CD4-positive, alpha-beta T cell (primary cell): ENCODE data around the gene TEX54. TPM values are rescaled to one million over a fixed set of nuclear protein-coding genes. Genes with fewer than 3 reads are reported as not detected.

Source experiments
- ATAC-seq: fragments of 200-7000 bp; cut with Tn5 transposase; one replicate; pipeline ENCODE4 v1.10.0; 2022; ENCODE audit warnings: mild to moderate bottlenecking; ENCODE audit not compliant: poor library complexity
- CTCF ChIA-PET: fragments of 350-600 bp; sonication (Branson Sonifier 250); formaldehyde crosslinking; loops from one replicate; lab custom pipeline; 2021; ENCODE audit warnings: antibody characterized with exemption, inconsistent platforms; lab: Charles Lee
- POLR2A ChIA-PET: fragments of 350-600 bp; sonication (Branson Sonifier 250); formaldehyde crosslinking; loops from one replicate; lab custom pipeline; 2021; ENCODE audit warnings: antibody characterized with exemption, inconsistent platforms; lab: Charles Lee
- DNase-seq, 14 experiments: peaks; one replicate each; pipeline ENCODE4 v3.0.0-alpha.2; 2013 to 2020; ENCODE audit warnings: mixed read lengths in 2 of 14
- H3K27ac ChIP-seq, 2 donors: one replicate each; pipeline versions ENCODE4 v1.5.1 to v1.7.0; 2013; ENCODE audit warnings: low read length in 2 of 2, low read depth in 1 of 2, mild to moderate bottlenecking in 1 of 2
- H3K27me3 ChIP-seq, 2 experiments: 1 replicate in 1 of 2; 2 replicates in 1 of 2; pipeline versions ENCODE4 v1.6.1 to v1.7.0; 2013; ENCODE audit warnings: low read length in 2 of 2, control low read depth in 1 of 2, mild to moderate bottlenecking in 1 of 2, moderate library complexity in 1 of 2; ENCODE audit not compliant: insufficient read depth in 2 of 2, control insufficient read depth in 1 of 2
- H3K36me3 ChIP-seq: one replicate; pipeline ENCODE4 v1.6.1; 2013; ENCODE audit warnings: low read length, control low read depth; ENCODE audit not compliant: insufficient read depth
- H3K4me1 ChIP-seq: one replicate; pipeline ENCODE4 v1.6.1; 2013; ENCODE audit warnings: low read length, control low read depth; ENCODE audit not compliant: insufficient read depth
- H3K4me3 ChIP-seq: one replicate; pipeline ENCODE4 v1.5.1; 2013; ENCODE audit warnings: mild to moderate bottlenecking, low read length, moderate library complexity
- H3K9me3 ChIP-seq, 2 experiments: 1 replicate in 1 of 2; 2 replicates in 1 of 2; pipeline versions ENCODE4 v1.6.1 to v1.7.0; 2013; ENCODE audit warnings: low read length in 2 of 2, mild to moderate bottlenecking in 2 of 2, control low read depth in 1 of 2, moderate library complexity in 1 of 2; ENCODE audit not compliant: control insufficient read depth in 1 of 2, insufficient read depth in 1 of 2
- H3K27ac Mint-ChIP-seq: one replicate; pipeline ENCODE4 v1.8.0; 2020; ENCODE audit warnings: mixed read lengths
- H3K27me3 Mint-ChIP-seq: one replicate; pipeline ENCODE4 v1.8.0; 2021; ENCODE audit warnings: mixed read lengths
- H3K36me3 Mint-ChIP-seq: one replicate; pipeline ENCODE4 v1.8.0; 2021; ENCODE audit warnings: low read depth, mixed read lengths
- H3K4me1 Mint-ChIP-seq: one replicate; pipeline ENCODE4 v1.8.0; 2021; ENCODE audit warnings: low read depth, mixed read lengths
- H3K4me3 Mint-ChIP-seq: one replicate; pipeline ENCODE4 v1.8.0; 2020; ENCODE audit warnings: mild to moderate bottlenecking, mixed read lengths
- H3K9me3 Mint-ChIP-seq: one replicate; pipeline ENCODE4 v1.8.0; 2020; ENCODE audit warnings: mixed read lengths
- intact Hi-C, 2 experiments: fragments of 100-400 bp; cut with DNase I in 1 of 2; cut with micrococcal nuclease in 1 of 2; formaldehyde crosslinking; loops; one replicate each; pipeline versions ENCODE4 v1.15.1 to v1.9.0; 2023 to 2025; cut with DNase I, micrococcal nuclease
- total RNA-seq, 174 experiments: library from RNA in 2 of 174; stranded (reverse) in 2 of 174; gene quantifications; one replicate each; pipeline ENCODE4 v1.2.3 and lab custom pipeline; 2021 to 2026
- TF ChIP-seq, protein P1 (sequence below): fragments of 200-600 bp; IDR thresholded peaks from one replicate; pipeline ENCODE4 v1.8.0; 2022; ENCODE audit warnings: antibody characterized with exemption, mild to moderate bottlenecking

TEX54 gene
- total RNA-seq, 2 experiments from 2014 or later: 0.59 TPM; not detected in 1

DNA sequence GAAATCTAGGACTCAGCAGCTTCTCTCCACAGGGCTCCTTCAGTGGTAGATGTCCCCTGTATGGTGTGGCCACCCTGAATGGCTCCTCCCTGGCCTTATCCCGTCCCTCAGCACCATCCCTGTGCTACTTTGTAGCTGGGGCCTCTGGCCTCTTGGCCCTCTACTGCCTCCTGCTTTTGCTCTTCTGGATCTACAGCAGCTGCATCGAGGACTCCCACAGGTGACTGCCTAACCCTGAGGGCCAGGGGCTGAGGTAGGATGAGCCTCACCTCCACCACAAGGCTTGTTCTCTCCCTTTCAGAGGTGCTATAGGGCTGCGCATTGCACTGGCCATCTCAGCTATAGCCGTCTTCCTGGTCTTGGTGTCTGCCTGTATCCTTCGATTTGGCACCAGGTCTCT, 43.6 kb downstream of the TEX54 start:
- no peaks in the 10 kb centered on the region for H3K27me3 Mint-ChIP-seq
- peaks cover 39% of the 10 kb centered on the region for H3K36me3 ChIP-seq
- intact Hi-C loops: loop anchor here (5.0 kb wide), 2 partner anchors 37 to 197 kb away; partner anchors contain the start of genes TUT1 (in 1 of the 2) and ZBTB3 (in 1 of the 2)
- H3K9me3 Mint-ChIP-seq: no peaks in the 10 kb centered on the region
- peak overlapping the region; percentile 98 for H3K4me3 Mint-ChIP-seq
- CTCF ChIA-PET: interaction anchor here (1.9 to 3.5 kb wide), 2 partner anchors 62 to 92 kb away, joined by 8 to 44 read pairs; partner anchors contain the start of genes HNRNPUL2, SLC3A2 and TTC9C
- H3K27me3 ChIP-seq: no peaks in the 10 kb centered on the region
- H3K9me3 ChIP-seq: no peaks in the 10 kb centered on the region
- peaks cover 61% of the 10 kb centered on the region for H3K4me1 Mint-ChIP-seq
- H3K36me3 Mint-ChIP-seq: peaks cover 66% of the 10 kb centered on the region
- H3K4me3 ChIP-seq: no peak overlapping the region
- DNase-seq: no peak
- peak overlapping the region; percentile 98 for H3K27ac Mint-ChIP-seq
- H3K4me1 ChIP-seq: peaks cover 64% of the 10 kb centered on the region
- H3K27ac ChIP-seq: peak overlapping the region in 1 of 2 donors; percentile 17
- TF ChIP-seq, protein P1, sequence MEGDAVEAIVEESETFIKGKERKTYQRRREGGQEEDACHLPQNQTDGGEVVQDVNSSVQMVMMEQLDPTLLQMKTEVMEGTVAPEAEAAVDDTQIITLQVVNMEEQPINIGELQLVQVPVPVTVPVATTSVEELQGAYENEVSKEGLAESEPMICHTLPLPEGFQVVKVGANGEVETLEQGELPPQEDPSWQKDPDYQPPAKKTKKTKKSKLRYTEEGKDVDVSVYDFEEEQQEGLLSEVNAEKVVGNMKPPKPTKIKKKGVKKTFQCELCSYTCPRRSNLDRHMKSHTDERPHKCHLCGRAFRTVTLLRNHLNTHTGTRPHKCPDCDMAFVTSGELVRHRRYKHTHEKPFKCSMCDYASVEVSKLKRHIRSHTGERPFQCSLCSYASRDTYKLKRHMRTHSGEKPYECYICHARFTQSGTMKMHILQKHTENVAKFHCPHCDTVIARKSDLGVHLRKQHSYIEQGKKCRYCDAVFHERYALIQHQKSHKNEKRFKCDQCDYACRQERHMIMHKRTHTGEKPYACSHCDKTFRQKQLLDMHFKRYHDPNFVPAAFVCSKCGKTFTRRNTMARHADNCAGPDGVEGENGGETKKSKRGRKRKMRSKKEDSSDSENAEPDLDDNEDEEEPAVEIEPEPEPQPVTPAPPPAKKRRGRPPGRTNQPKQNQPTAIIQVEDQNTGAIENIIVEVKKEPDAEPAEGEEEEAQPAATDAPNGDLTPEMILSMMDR: no peak
- no peak for ATAC-seq
- POLR2A ChIA-PET: interaction anchor here (0.9 to 8.8 kb wide), 10 partner anchors 12 to 92 kb away, joined by 3 to 273 read pairs (median 32); partner anchors contain the start of genes HNRNPUL2, POLR2G, SLC3A2 and TTC9C

DNA sequence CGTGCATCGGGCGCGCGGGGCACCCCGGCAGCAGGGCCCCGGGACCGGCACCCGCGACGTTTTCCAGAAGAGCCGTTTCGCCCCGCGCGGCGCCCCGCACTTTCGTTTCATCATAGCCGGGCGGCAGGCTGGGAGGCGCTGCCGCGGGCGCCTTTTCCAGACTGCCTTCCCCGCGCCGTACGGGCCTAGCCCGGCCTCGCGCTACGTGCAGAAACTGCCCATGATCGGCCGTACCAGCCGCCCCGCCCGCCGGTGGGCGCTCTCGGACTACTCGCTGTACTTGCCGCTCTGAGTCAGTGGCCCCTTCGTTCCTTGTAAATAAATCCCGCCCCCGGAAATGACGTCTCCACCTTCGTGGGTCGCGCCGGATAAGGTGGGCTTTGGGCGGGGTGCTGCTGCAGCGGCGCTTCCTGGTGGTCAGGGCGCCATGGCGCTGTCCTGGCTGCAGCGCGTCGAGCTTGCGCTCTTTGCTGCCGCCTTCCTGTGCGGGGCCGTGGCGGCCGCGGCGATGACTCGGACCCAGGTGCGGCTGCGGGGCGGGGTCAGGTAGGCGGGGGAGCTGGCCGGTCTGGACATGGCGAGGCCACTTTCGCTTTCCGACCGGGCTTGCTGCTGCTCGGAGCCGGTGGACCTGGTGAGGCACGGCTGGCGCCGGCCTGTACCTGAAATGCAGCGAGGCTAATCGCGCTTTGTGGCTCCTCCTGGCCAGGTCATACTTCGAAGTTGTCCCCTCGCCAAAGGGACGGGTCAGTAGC, 45.5 kb downstream of the TEX54 start, which contains the start of gene TMEM179B:
Gene TMEM179B (plus strand): TSS at position 398 of the 755 bp plus-strand sequence. CDS start 30 bp downstream, at position 428.
- ATAC-seq: peak; percentile 61
- intact Hi-C loops: loop anchor here (1.0 to 5.0 kb wide), 9 partner anchors 16 to 195 kb away; partner anchors contain the start of genes NXF1 (in 1 of the 2), TAF6L (in 1 of the 2), TUT1 (in 1 of the 2) and WDR74 (in 1 of the 2)
- H3K27me3 Mint-ChIP-seq: no peaks in the 10 kb centered on the region
- H3K36me3 Mint-ChIP-seq: peaks cover 65% of the 10 kb centered on the region
- Histone ChIP-seq H3K27me3 (no peaks in the 10 kb centered on the region), H3K4me3 (peak within 1 kb of the TSS; percentile 77), H3K27ac (peak within 1 kb of the TSS; percentile 80 to 92), H3K9me3 (no peaks in the 10 kb centered on the region), H3K36me3 (peaks cover 30% of the 10 kb centered on the region), H3K4me1 (peaks cover 53% of the 10 kb centered on the region)
- H3K9me3 Mint-ChIP-seq: no peaks in the 10 kb centered on the region
- TF ChIP-seq, protein P1: no peak
- peak within 1 kb of the TSS; percentile 98 for H3K27ac Mint-ChIP-seq
- H3K4me3 Mint-ChIP-seq: peak within 1 kb of the TSS; percentile 98
- CTCF ChIA-PET: interaction anchor here (0.6 to 3.5 kb wide), 40 partner anchors 7 to 1912 kb away, joined by 3 to 81 read pairs (median 6); partner anchors contain the start of genes B3GAT3, C11orf98, CSKMT and EEF1G
- DNase-seq: peak; percentile 90 to 99 (median 97)
- H3K4me1 Mint-ChIP-seq: peaks cover 55% of the 10 kb centered on the region
- POLR2A ChIA-PET: interaction anchor here (0.6 to 8.8 kb wide), 33 partner anchors 9 to 230 kb away, joined by 3 to 273 read pairs (median 12); partner anchors contain the start of genes BSCL2, C11orf98, CSKMT and GNG3

DNA sequence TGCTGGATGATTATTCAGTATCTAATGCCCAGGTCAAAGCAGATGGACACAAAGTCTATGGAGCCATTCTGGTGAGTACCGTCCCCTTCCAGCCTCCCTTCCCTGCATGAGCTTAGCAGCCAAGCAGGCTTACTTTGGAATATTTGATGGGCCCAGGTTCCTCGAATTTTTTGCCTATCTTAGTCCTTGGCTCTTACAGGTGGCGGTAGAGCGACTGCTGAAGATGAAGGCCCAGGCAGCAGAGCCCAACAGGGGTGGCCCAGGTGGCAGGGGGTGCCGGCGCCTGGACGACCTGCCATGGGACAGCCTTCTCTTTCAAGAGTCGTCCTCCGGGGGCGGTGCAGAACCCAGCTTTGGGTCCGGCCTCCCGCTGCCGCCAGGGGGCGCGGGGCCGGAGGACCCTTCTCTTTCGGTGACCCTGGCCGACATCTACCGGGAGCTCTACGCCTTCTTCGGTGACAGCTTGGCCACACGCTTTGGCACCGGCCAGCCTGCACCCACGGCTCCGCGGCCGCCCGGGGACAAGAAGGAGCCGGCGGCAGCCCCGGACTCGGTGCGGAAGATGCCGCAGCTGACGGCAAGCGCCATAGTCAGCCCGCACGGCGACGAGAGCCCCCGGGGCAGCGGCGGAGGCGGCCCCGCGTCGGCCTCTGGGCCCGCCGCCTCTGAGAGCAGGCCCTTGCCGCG, 46.2 kb downstream of the TEX54 start:
- TF ChIP-seq, protein P1: peak; percentile 98
- Histone ChIP-seq H3K27ac (peak overlapping the region; percentile 80 to 92), H3K4me1 (peaks cover 47% of the 10 kb centered on the region), H3K4me3 (peak overlapping the region; percentile 77), H3K36me3 (peaks cover 28% of the 10 kb centered on the region), H3K9me3 (no peaks in the 10 kb centered on the region), H3K27me3 (no peaks in the 10 kb centered on the region)
- ChIA-PET POLR2A (interaction anchor here (0.6 to 8.8 kb wide), 28 partner anchors 10 to 229 kb away, joined by 3 to 273 read pairs (median 14); partner anchors contain the start of genes BSCL2, C11orf98, CSKMT and EEF1G), CTCF (interaction anchor here (0.5 to 3.5 kb wide), 44 partner anchors 8 to 1913 kb away, joined by 3 to 81 read pairs (median 6); partner anchors contain the start of genes B3GAT3, C11orf98, CSKMT and HNRNPUL2)
- peak overlapping the region; percentile 98 for H3K27ac Mint-ChIP-seq
- DNase-seq (peak; percentile 71 to 92 (median 82)), ATAC-seq (peak; percentile 59)
- H3K36me3 Mint-ChIP-seq: peaks cover 60% of the 10 kb centered on the region
- H3K27me3 Mint-ChIP-seq: no peaks in the 10 kb centered on the region
- intact Hi-C loops: loop anchor here (1.0 to 5.0 kb wide), 9 partner anchors 16 to 194 kb away; partner anchors contain the start of genes NXF1 (in 1 of the 2), TAF6L (in 1 of the 2), TUT1 (in 1 of the 2) and WDR74 (in 1 of the 2)
- H3K4me1 Mint-ChIP-seq: peaks cover 49% of the 10 kb centered on the region
- peak overlapping the region; percentile 91 for H3K4me3 Mint-ChIP-seq
- no peaks in the 10 kb centered on the region for H3K9me3 Mint-ChIP-seq
